GM10266 (cell line): ENCODE measurements around the gene FANCG.

ENCODE experiments used
- DNase-seq: peaks from one replicate; pipeline ENCODE4 v3.0.0; 2012; ENCODE audit errors: extremely low spot score
- TF ChIP-seq, protein P1 (sequence below): IDR thresholded peaks from 2 replicates; pipeline ENCODE4 v1.5.1; 2012; ENCODE audit warnings: mild to moderate bottlenecking, low read depth; ENCODE audit not compliant: control insufficient read depth, insufficient read depth; ENCODE audit errors: missing control alignments

Gene FANCG

DNA sequence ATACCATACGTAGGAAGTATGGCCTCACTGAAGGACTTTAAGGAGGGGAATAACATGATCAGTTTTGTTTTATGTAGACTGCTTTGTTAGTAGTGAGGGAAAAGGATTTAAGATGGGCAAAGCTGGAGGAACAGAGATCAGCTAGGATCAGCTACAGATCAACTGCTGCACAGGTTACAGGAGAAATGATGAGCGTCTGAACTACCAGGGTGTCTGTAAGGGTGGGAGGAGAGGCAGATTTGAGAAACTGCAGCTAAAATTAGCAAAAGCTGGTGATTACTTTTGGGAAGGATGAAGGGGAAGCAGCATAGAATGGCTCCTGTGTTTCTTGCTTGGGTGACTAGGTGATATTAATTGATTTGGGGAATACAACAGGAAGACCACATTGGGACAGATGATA is 46.6 kb downstream of the FANCG start:
- peak; percentile 3 for DNase-seq
- TF ChIP-seq, protein P1, sequence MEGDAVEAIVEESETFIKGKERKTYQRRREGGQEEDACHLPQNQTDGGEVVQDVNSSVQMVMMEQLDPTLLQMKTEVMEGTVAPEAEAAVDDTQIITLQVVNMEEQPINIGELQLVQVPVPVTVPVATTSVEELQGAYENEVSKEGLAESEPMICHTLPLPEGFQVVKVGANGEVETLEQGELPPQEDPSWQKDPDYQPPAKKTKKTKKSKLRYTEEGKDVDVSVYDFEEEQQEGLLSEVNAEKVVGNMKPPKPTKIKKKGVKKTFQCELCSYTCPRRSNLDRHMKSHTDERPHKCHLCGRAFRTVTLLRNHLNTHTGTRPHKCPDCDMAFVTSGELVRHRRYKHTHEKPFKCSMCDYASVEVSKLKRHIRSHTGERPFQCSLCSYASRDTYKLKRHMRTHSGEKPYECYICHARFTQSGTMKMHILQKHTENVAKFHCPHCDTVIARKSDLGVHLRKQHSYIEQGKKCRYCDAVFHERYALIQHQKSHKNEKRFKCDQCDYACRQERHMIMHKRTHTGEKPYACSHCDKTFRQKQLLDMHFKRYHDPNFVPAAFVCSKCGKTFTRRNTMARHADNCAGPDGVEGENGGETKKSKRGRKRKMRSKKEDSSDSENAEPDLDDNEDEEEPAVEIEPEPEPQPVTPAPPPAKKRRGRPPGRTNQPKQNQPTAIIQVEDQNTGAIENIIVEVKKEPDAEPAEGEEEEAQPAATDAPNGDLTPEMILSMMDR: no peak

DNA sequence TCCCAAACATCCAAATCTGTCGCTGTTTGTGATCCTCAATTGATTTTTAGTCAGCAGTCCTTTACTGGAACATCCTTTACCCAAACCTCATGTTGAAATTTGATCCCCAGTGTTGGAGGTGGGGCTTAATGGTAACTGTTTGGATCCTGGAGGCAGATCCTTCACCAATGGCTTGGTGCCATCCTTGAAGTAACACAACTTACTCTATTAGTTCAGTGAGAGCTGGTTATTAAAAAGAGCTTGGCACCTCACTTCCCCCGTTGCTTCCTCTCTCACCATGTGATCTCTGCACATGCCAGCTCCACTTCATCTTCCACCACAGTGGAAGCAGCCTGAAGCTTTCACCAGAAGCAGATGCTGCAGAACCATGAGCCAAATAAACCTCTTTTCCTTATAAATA is 49.9 kb downstream of the FANCG start:
- DNase-seq: no peak
- TF ChIP-seq, protein P1: no peak

DNA sequence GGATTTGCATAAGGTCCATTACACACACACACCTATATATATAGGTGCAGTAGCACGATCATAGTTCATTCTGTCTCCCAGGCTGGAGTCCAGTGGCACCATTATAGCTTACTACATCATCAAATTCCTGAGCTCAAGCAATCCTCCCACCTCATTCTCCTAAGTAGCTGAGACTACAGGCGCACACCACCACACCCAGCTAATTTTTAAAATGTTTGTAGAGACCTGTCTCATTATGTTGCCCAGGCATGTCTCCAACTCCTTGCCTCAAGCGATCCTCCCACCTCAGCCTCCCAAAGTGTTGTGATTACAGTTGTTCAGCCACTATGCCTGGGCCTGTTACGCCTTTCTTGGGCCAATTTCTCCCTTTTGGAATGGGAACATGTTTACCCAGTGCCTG is 50.5 kb downstream of the FANCG start:
- no peak for DNase-seq
- TF ChIP-seq, protein P1: no peak

DNA sequence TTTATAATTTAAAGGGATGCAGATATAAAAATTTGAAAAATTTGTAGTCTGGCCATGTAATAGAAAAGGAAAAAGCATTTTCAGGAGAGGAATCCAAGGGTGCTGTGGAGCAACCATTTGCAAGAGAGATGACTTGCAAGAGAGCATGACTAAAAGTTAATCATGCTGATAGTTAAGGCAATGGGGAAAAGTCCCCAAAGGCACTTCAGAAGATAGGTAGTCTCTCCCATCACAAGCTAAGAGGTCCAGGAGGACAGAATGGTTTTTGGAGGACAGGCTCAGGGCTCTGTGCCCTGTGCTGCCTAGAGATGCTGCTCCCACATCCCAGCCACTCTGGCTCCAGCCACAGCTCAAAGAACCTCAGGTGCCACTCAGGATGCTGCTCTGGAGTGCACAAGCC is 51.4 kb downstream of the FANCG start:
- TF ChIP-seq, protein P1: no peak
- no peak for DNase-seq

DNA sequence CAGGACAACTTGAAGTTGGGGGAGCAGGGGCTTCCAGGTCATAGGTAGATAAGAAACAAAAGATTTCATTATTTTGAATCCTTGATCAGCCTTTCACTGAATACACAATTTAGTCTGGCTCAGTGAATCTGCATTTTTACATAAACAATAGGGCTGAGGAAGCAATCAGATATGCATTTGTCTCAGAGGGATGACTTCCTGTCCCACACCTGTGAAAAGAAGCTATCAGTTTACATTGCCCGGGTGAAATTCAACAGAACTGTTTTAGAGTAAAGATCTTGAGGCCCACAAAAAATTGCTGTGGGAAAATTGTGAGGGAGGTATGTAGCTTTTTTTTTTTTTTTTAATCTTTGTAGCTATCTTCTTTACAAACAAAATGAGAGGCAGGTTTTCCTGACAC is 51.9 kb downstream of the FANCG start:
- TF ChIP-seq, protein P1: no peak
- no peak for DNase-seq

DNA sequence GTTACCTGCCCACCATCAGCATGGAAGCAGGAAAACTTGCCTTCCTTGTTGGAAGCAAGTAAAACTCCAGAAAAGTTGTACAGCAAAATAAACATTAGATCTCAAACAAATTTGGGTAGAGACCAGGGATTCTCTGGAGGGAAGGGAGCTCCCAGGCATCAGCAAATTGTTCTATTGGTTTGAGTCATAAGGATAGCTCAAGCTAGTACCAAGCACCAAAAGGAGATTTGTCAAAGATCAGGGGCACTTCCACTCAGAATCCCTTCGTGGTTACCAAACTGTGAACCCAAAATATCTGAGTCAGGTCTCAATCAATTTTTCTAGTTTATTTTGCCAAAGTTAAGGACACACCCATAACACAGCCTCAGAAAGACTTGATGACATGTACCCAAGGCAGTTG is 52.4 kb downstream of the FANCG start:
- TF ChIP-seq, protein P1: no peak
- no peak for DNase-seq

DNA sequence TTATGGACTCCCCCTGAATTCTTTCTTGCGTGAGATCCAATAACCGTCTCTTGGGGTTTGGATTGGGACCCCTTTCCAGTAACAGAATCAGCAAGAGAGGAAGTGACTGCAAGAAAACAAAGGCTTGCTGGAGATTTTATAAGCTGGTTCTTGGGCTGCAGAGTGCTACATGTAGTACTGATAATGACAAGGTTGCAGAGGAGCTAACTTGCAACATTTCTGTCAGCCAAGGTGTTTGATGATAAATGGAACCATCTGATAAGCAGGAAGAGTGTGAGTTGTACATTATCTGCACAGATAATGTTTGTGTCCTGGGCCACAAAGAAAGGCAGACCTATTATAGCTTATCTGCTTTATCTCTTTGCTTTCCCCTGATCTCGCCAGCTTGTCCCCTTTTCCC is 53.1 kb downstream of the FANCG start:
- TF ChIP-seq, protein P1: no peak
- no peak for DNase-seq
